Fibroblast of skin of left quadriceps (primary cell): Measurements from ENCODE around the gene DUOXA2.
"Not testable (repeated sequence)": the region's sequence is repeated elsewhere in the genome, so short reads cannot be mapped to it uniquely, and the experiment has no call there.

ENCODE experiments used
- DNase-seq, 2 experiments: peaks; one replicate each; pipeline ENCODE4 v3.0.0-alpha.2; 2013; ENCODE audit warnings: low read depth in 2 of 2

Gene DUOXA2

GRCh38 chr15:45134682-45135604 is 20.8 kb downstream of the DUOXA2 start:
- DNase-seq = no peak

DNA sequence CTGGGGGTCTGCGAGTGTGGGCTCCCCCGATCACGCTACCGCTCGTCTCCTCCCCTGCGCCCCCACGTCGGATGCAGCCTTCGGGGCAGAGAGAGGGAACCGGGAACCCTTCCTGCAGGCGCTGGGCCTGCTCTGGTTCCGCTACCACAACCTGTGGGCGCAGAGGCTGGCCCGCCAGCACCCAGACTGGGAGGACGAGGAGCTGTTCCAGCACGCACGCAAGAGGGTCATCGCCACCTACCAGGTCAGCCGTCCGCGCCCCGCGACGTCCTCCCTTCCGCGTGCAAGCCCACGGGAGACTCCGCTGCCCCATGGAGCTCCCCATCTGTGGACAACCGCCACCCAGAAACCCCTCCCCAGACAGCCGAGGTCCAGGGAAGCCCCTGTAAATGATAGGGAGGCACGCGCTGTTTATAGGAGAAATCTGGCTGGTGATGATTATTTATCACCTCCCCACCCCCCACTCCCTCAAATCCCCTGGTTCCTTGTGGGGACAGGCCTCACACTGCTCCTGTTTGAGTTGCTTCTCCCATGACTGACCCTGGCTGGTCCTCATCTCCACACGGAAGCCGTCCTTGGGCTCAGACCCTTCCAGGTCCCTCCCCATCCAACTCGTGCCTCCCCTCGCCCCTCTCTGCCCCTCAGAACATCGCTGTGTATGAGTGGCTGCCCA is 21.7 kb downstream of the DUOXA2 start:
- not testable (repeated sequence) for DNase-seq

- no peak for DNase-seq
These were observed 22.2 kb downstream of the DUOXA2 start for GRCh38 chr15:45136378-45136764.

GRCh38 chr15:45137703-45138102 is 23.6 kb downstream of the DUOXA2 start:
- DNase-seq = no peak

GRCh38 chr15:45138814-45139765 is 25.0 kb downstream of the DUOXA2 start:
- DNase-seq = no peak

DNA sequence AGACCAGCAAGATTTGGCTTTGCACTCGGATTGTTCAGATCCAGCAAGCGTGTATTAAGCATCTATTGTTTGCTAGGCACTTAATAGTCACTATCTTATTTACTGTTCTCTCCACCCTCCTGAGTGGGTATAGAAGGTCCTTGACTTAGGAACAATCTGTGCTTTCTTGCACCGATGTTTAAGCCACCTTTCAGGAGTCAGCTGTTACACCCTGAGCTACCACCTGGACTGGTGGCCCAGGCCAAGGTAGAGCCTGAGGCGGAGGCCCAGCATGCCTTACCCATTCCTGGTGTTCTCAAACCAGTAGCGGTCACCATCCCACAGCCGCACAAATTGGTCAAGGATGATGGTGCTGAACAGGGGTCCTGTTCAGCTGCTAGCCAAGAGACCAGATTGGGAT is 25.6 kb downstream of the DUOXA2 start:
- DNase-seq = no peak

- DNase-seq = no peak
These were observed 26.6 kb downstream of the DUOXA2 start for GRCh38 chr15:45140557-45141250.

DNA sequence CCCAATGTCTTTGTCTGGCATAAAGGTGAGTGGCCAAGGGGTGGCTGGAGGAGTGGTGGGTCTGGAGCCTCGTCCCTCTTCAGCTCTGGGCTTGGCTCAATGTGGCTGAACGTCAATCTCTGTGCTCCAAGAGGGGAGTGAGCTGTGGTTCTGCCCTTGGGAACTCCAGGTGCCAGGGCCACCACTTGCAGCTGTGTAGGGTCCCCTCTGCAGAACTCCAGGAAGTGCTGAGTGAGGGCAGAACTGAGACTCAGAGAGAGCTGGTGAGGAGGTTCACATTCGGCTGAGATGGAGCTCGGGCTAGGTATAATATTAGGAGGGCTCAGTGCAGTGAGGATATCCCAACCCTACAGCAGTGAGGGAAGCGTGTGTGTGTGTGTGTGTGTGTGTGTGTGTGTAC is 27.3 kb downstream of the DUOXA2 start:
- no peak for DNase-seq

- DNase-seq = no peak
These were observed 28.9 kb downstream of the DUOXA2 start for GRCh38 chr15:45143056-45143455.

GRCh38 chr15:45143946-45144345 is 29.8 kb downstream of the DUOXA2 start:
- DNase-seq = no peak

- no peak for DNase-seq
These were observed 30.6 kb downstream of the DUOXA2 start for GRCh38 chr15:45144775-45145174.

DNA sequence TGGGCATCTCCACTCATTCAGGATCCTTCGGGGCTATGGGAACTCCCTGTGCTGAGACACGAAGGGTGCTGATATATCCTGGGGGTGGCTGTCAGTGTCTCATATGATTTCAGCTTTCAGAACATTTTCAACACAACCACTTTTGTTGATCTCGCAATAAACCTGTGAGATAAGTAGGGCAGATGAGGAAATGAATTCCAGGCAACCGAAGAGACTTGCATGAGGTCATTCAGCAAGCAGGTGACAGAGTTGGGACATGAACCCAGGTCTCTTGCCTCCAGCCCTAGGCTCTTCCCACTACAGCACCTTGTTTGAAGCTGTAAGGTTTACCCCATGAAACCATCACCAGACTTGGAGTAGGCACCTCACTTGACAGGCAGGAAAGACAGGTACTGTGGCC is 32.3 kb downstream of the DUOXA2 start:
- no peak for DNase-seq

- DNase-seq = no peak
These were observed 33.5 kb downstream of the DUOXA2 start for GRCh38 chr15:45147606-45148005.

DNA sequence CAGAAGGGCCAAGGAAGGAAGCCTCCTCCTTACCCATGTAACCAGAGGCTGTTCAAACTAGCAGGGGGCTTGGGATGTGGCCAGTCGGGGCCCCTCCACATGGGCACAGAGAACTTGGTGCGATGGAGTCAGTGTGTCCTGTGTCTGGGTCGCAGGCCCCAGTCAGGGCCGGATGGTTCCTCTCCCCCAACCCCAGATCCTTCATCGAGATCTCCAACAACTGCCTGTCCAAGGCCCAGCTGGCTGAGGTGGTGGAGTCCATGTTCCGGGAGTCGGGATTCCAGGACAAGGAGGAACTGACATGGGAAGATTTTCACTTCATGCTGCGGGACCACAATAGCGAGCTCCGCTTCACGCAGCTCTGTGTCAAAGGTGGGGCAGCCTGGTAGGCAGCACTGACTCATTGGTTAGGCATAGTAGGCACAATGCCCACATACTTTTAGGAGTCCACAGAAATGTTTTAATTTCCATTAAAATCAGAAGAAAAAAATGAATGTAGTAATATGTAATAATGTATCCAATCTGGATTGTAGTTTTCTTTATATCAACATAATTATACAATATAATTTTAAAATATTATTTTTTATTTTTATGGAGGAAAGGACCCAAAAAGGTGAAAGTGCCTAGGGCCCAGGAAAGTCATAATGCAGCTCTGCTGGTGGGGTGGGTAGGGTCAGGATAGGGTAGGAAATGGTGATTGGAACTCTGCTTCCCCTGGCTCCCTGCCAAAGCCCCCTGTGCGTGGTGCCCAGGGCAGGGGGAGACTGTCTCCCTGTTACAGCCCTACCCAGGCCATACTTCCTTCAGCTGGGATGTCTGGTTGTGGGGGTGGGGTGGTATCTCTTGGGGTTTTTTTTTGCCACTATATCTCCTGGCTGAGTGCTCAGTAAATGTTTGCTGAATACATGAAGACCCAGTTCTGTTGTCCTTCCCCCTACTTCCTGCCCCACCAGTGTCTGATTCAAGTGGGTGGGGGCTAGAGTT is 34.2 kb downstream of the DUOXA2 start:
- no peak for DNase-seq

DNA sequence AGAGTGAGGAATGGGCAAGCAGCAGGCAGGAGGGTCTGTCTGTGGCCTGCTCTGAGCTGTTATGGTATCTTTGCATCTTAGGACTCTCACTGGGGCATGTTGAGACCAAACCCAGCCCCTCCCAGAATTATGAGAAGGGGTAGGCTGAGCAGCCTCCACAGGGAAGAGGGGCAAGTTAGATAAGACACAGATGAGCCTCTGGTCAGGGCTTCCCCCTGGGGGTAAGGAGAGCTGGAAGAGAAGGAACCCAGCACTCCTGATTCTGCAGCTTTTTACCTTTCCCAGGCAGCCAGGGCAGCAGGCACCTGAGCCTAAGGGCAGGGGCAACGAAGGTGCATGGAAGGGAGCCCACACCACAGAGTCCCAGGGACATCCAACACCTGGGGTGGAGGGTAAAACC is 34.9 kb downstream of the DUOXA2 start:
- DNase-seq = no peak

GRCh38 chr15:45150481-45150880 is 36.4 kb downstream of the DUOXA2 start:
- no peak for DNase-seq

DNA sequence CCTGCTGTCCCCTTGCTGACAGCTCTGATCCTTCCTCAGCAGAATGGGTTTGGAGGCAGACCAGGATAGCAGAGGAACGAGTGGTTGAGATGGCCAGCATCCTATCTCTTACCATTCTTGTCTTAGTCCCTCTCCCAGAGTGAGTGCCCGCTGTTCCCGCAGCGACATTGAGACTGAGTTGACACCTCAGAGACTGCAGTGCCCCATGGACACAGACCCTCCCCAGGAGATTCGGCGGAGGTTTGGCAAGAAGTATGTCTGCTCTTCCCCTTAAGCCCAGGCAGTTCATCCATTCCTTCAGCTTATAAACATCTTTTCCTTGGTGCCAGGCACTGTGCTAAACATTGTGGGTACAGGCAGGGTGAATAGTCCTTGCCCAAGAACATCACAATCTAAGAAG is 36.9 kb downstream of the DUOXA2 start:
- DNase-seq = no peak

- no peak for DNase-seq
These were observed 38.1 kb downstream of the DUOXA2 start for GRCh38 chr15:45151998-45152828.

DNA sequence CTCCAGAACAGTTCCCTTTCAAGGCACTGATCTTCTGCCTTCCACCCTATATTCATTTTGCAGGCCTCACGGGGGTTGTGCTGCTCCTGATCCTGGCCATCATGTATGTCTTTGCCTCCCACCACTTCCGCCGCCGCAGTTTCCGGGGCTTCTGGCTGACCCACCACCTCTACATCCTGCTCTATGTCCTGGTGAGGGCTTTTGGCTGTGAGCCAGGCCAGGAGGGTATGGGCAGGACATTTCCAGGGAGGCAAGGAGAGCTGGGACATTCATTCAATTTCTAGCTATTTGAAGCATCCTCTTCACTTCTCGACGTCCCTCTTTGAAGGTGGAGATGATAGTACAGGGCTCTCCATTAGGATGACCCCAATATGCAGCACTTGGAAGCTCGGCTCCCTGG is 41.6 kb downstream of the DUOXA2 start:
- no peak for DNase-seq
